Muscle layer of colon (tissue), 2 donors: ENCODE measurements around the gene GSG1L.

ENCODE experiments used
- H3K27ac ChIP-seq: one replicate; pipeline ENCODE4 v1.7.0; 2013; ENCODE audit warnings: low read depth, mild to moderate bottlenecking, low read length, moderate library complexity
- H3K27me3 ChIP-seq, 2 donors: one replicate each; pipeline ENCODE4 v1.7.0; 2013; ENCODE audit warnings: low read length in 2 of 2, mild to moderate bottlenecking in 2 of 2; ENCODE audit not compliant: insufficient read depth in 2 of 2, control insufficient read depth in 1 of 2
- H3K36me3 ChIP-seq: one replicate; pipeline ENCODE4 v1.7.0; 2013; ENCODE audit warnings: mild to moderate bottlenecking, low read length; ENCODE audit not compliant: insufficient read depth
- H3K4me1 ChIP-seq: one replicate; pipeline ENCODE4 v1.7.0; 2013; ENCODE audit warnings: mild to moderate bottlenecking, low read length; ENCODE audit not compliant: insufficient read depth
- H3K4me3 ChIP-seq, 2 donors: one replicate each; pipeline ENCODE4 v1.7.0; 2013; ENCODE audit warnings: low read length in 2 of 2, low read depth in 1 of 2, mild to moderate bottlenecking in 1 of 2, moderate library complexity in 1 of 2
- H3K9ac ChIP-seq: one replicate; pipeline ENCODE4 v1.7.0; 2013; ENCODE audit warnings: low read length
- H3K9me3 ChIP-seq: one replicate; pipeline ENCODE4 v1.7.0; 2013; ENCODE audit warnings: mild to moderate bottlenecking, low read length
- donor health status: abdominal sarcoma.
- donor health status: Adenocarcinoma of cecum.

Gene GSG1L

DNA sequence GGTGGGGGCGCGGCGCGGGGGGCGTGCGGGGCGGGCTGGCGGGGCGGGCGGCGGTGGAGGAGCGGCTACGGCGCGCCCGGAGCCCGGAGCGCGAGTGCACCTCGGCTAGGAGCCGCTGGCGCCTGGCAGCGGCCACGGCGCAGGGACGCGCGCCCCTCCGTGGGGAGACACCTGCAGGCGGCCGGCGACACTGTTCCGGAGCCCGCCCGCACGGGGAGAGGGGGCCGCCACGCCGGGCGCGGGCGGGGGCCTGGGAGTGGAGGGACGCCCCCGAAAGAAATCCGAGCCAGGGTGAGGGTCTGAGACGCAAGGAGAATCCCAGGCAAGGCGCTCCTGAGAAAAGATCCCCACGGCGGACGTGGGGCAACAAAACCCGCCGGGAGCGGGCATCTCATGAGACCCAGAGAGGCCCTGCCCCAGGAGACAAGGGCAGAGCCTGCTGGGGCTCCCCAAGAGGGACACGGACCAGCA is at the start of gene GSG1L:
GSG1L (minus strand) TSS at position 124 of the 471 bp plus-strand sequence. CDS start 290 bp downstream, outside the sequence.
- H3K36me3 ChIP-seq = no peaks in the 10 kb centered on the region
- no peak within 1 kb of the TSS for H3K4me3 ChIP-seq
- H3K9me3 ChIP-seq = no peaks in the 10 kb centered on the region
- peaks cover 0 to 32% of the 10 kb centered on the region in 2 donors for H3K27me3 ChIP-seq
- H3K9ac ChIP-seq = no peak within 1 kb of the TSS
- H3K4me1 ChIP-seq = no peaks in the 10 kb centered on the region
- H3K27ac ChIP-seq = no peak within 1 kb of the TSS

DNA sequence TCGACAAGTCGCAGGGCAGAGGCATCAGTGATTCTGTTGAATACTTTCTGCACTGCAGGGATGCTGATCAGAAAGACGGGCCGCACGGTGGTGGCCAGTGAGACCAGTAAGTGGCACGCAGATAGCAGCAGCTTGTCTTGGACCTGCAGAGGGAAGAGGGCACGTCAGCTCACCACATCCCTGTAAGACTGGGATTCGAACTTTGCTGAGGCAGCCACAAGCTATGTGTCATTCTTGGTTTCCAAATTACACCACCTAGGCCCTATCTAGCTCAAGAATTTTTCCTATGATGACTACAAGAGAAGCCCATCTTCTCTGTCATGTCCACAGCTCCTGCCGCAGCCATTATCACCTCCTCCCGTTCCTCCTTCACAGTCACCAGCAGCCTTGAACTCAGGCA is 49.4 kb upstream of the GSG1L start:
- Histone ChIP-seq H3K9ac (no peak overlapping the region), H3K9me3 (no peaks in the 10 kb centered on the region), H3K27me3 (no peaks in the 10 kb centered on the region), H3K27ac (no peak overlapping the region), H3K36me3 (peaks cover 48% of the 10 kb centered on the region), H3K4me1 (no peaks in the 10 kb centered on the region), H3K4me3 (no peak overlapping the region)

GRCh38 chr16:28110977-28111376 is 47.5 kb upstream of the GSG1L start:
- no peaks in the 10 kb centered on the region for H3K27me3 ChIP-seq
- H3K9ac ChIP-seq = no peak overlapping the region
- H3K4me3 ChIP-seq = no peak overlapping the region
- no peak overlapping the region for H3K27ac ChIP-seq
- no peaks in the 10 kb centered on the region for H3K4me1 ChIP-seq
- H3K9me3 ChIP-seq = no peaks in the 10 kb centered on the region
- H3K36me3 ChIP-seq = peaks cover 57% of the 10 kb centered on the region

DNA sequence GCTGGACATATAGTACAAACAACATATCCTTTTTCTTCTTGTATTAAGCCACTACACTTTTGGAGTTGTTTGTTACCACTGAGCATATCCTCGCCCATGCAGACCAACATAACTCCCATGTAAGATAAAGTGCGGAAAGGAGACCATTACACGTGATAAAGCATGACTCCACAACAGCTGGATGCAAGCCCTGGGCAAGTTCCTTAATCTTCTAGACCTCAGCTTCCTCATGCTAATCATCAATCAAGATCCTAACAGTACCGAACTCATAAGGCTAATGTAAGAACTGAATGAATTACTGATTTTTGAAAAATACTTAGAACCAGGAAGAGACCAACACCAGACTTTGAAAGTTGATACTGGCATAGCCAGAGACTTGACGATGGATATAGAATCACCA is 47.0 kb upstream of the GSG1L start:
- Histone ChIP-seq H3K4me3 (no peak overlapping the region), H3K36me3 (peaks cover 57% of the 10 kb centered on the region), H3K9ac (no peak overlapping the region), H3K27me3 (no peaks in the 10 kb centered on the region), H3K4me1 (no peaks in the 10 kb centered on the region), H3K27ac (no peak overlapping the region), H3K9me3 (no peaks in the 10 kb centered on the region)

DNA sequence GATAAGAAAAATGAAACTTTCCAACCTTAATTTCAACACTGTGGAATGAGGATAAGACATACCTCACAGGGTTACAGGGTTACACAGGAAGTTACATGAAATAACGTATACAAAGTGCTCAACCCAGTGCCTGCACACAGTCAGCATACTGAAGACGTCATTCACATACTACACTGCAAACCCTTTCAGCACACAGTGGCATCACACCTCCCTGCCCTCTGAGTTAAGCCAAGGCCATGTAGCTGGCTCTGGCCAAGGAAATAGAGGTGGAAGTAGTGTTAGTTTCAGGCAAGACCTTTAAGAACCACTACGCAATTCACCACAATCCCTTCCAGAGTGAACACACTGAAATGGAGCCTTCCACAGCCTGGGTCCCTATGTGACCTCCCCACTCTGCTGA is 46.6 kb upstream of the GSG1L start:
- H3K4me3 ChIP-seq = no peak overlapping the region
- H3K27ac ChIP-seq = no peak overlapping the region
- peaks cover 55% of the 10 kb centered on the region for H3K36me3 ChIP-seq
- H3K4me1 ChIP-seq = no peaks in the 10 kb centered on the region
- H3K27me3 ChIP-seq = no peaks in the 10 kb centered on the region
- H3K9me3 ChIP-seq = no peaks in the 10 kb centered on the region
- H3K9ac ChIP-seq = no peak overlapping the region

DNA sequence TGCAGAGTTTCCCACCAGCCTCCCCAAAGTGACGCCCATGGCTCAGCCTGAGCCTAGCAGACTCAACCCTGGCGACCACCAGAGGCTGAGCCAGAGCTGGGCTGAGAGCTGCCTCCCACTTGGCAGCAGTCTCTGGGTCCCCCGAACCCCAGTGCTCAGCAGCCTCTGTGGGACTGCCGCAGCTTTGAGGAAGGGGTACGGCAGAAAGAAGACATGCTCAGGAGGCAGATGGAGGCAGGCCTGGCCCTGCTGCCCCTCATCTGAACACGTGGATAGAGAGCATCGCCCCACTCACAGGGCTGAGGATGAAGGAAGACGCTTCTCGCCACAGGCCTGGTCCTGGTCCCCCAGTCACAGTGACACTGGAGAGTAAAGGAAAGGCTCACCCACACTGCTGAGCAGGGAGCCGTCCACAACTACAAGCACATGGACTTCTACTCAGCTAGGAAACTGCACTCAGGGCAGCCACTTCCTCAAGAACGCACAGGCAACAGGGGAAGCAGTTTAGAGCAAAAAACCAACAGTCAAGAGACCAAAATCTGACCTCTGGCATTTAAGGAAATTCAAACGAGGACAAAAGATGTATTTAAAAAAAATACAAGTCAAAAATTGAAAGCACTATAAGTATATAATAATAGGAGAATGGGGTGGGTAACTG is 45.2 kb upstream of the GSG1L start:
- H3K27me3 ChIP-seq = no peaks in the 10 kb centered on the region
- H3K9ac ChIP-seq = no peak overlapping the region
- H3K4me3 ChIP-seq = no peak overlapping the region
- no peaks in the 10 kb centered on the region for H3K9me3 ChIP-seq
- no peaks in the 10 kb centered on the region for H3K4me1 ChIP-seq
- peaks cover 63% of the 10 kb centered on the region for H3K36me3 ChIP-seq
- H3K27ac ChIP-seq = no peak overlapping the region

- H3K4me1 ChIP-seq = no peaks in the 10 kb centered on the region
- no peaks in the 10 kb centered on the region for H3K27me3 ChIP-seq
- H3K27ac ChIP-seq = no peak overlapping the region
- no peak overlapping the region for H3K4me3 ChIP-seq
- no peaks in the 10 kb centered on the region for H3K9me3 ChIP-seq
- H3K9ac ChIP-seq = no peak overlapping the region
- H3K36me3 ChIP-seq = peaks cover 73% of the 10 kb centered on the region
Observed at GRCh38 chr16:28107232-28107631, 43.7 kb upstream of the GSG1L start.

DNA sequence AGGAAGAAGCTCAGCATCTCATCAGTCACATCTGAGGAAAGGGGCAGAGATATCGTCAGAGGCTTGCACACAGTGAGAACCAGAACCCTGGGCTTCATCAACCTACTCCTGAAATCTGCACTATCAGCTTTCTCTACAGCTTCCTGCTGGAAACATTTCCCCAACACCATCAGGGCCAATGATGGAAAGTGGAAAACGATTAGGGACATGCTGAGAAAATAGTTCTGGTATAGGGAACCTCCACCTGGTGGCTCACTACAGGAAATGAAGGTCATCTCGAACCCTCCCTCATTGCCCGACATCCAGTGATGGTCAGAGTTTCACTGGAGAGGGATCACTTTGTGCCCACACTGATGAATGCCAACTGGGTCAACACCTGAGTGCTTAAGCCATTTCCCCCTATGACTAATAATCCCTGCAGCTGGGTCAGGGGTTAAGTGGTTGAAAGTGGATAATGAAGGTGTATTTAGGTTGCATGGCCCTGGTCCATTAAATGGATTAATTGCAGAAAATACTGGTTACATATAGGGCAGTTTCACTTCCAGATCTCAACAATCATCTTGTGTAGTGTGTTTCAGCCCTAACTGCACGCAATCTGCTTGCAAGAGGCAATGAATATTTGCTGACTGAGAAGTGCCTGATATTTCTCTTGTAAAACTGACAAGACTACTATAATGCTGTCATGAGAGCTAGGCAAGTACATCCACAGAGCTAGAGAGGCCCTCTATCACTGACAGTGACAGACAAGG is 43.1 kb upstream of the GSG1L start:
- Histone ChIP-seq H3K9ac (no peak overlapping the region), H3K4me1 (no peaks in the 10 kb centered on the region), H3K36me3 (peaks cover 73% of the 10 kb centered on the region), H3K27ac (no peak overlapping the region), H3K9me3 (no peaks in the 10 kb centered on the region), H3K27me3 (no peaks in the 10 kb centered on the region), H3K4me3 (no peak overlapping the region)

DNA sequence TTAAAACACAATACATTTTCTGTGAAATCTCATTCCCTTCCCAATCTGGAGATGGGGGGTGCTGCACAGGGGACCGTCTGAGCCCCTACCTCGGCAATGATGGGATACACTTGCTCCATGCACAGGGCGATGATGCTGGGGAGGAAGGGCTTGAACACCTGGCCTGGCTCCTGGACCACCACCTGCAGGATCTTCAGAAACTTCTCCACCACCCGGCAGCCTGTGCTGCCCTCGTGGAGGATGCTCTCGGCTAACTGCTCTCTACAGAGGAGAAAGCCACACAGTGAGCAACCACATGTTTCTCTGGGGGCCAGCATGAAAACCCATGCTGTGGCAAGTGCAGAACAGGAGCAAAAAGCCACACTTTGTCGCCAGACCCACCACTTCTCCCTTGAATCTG is 42.4 kb upstream of the GSG1L start:
- Histone ChIP-seq H3K9me3 (no peaks in the 10 kb centered on the region), H3K4me3 (no peak overlapping the region), H3K4me1 (no peaks in the 10 kb centered on the region), H3K27me3 (no peaks in the 10 kb centered on the region), H3K27ac (no peak overlapping the region), H3K9ac (no peak overlapping the region), H3K36me3 (peaks cover 74% of the 10 kb centered on the region)

DNA sequence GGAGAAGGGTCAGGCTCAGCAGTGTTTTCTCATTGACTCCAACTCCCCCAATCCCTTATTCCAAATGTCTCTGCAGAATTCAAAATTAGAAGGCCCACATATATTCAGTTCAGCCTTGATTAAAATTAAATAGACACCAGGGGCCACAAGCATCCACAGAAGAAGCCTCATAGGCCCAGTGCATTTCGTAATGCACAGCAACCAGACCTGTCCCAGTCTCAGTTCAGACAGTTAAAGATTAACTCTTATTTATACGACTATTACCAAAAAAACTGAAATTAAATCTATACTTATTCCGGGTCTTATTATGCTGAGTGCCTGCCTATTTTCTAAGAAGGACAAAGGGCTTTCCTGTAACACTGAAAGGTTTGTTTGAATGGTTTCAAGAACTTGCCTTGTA is 41.8 kb upstream of the GSG1L start:
- H3K36me3 ChIP-seq = peaks cover 77% of the 10 kb centered on the region

DNA sequence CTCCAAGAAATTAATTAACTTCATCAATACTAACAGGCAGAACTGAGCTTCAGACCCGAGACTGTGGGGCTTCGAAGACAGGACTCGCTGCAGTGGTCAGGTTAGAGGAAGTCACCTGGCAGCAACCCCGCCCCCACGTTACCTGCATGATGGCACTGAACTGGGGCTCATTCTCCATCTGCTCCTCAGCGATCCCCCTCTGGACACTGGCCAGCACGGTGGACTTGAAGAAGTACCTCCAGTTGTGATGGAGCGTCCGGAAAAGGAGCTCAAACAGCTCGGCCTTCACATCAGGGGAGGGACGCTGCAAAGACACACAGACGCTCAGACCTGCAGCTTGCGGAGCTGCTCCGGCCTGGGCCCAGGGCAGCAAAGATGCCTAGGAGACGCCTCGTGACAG is 40.9 kb upstream of the GSG1L start:
- Histone ChIP-seq H3K27me3 (no peaks in the 10 kb centered on the region), H3K4me3 (no peak overlapping the region), H3K36me3 (peaks cover 74% of the 10 kb centered on the region), H3K9ac (no peak overlapping the region), H3K27ac (no peak overlapping the region), H3K9me3 (no peaks in the 10 kb centered on the region), H3K4me1 (no peaks in the 10 kb centered on the region)

More for the DNA sequence above, 41.8 kb upstream of the GSG1L start:
- no peaks in the 10 kb centered on the region for H3K27me3 ChIP-seq
- no peak overlapping the region for H3K9ac ChIP-seq
- no peaks in the 10 kb centered on the region for H3K4me1 ChIP-seq
- no peak overlapping the region for H3K4me3 ChIP-seq
- H3K27ac ChIP-seq = no peak overlapping the region
- no peaks in the 10 kb centered on the region for H3K9me3 ChIP-seq
